K562 (cell line): ENCODE measurements around the gene SKAP1. TPM values are rescaled to one million over a fixed set of nuclear protein-coding genes. Genes with fewer than 3 reads are reported as not detected.

Experiments
- ASH1L ChIP-seq: fragments of 450-650 bp; IDR thresholded peaks from 2 replicates; pipeline ENCODE4 v1.6.1; 2018; ENCODE audit warnings: borderline replicate concordance, mild to moderate bottlenecking, low read depth; ENCODE audit not compliant: partially characterized antibody
- CC2D1A ChIP-seq: fragments of 450-650 bp; IDR thresholded peaks from 2 replicates; pipeline ENCODE4 v1.6.1; 2017; ENCODE audit warnings: mild to moderate bottlenecking
- CHAMP1 ChIP-seq: fragments of 450-650 bp; IDR thresholded peaks from 2 replicates; pipeline ENCODE4 v1.6.1; 2016; ENCODE audit warnings: mild to moderate bottlenecking
- MBD2 ChIP-seq: sonication (generic); IDR thresholded peaks from 2 replicates; pipeline ENCODE4 v1.6.1; 2016; ENCODE audit warnings: low read depth, borderline replicate concordance
- MCM3 ChIP-seq: fragments of 450-650 bp; IDR thresholded peaks from 2 replicates; pipeline ENCODE4 v1.6.1; 2016
- NFYB ChIP-seq: IDR thresholded peaks from 2 replicates; pipeline ENCODE4 v1.6.1; 2011; ENCODE audit warnings: mild to moderate bottlenecking, moderate library complexity; ENCODE audit not compliant: insufficient read length; ENCODE audit errors: extremely low read depth
- SMAD3 ChIP-seq: fragments of 450-650 bp; formaldehyde crosslinking; conservative IDR thresholded peaks from 2 replicates; pipeline ENCODE4 v1.4.0; 2020; ENCODE audit warnings: mild to moderate bottlenecking
- SP1 ChIP-seq: sonication (generic); formaldehyde crosslinking; IDR thresholded peaks from 2 replicates; pipeline ENCODE4 v1.8.1; 2022; ENCODE audit warnings: mild to moderate bottlenecking, missing genetic modification reagents
- ZNF143 ChIP-seq: sonication (generic); formaldehyde crosslinking; IDR thresholded peaks from 2 replicates; pipeline ENCODE4 v1.9.0; 2022; ENCODE audit warnings: mild to moderate bottlenecking, missing genetic modification reagents
- ZNF184 ChIP-seq: sonication (generic); formaldehyde crosslinking; IDR thresholded peaks from 2 replicates; pipeline ENCODE4 v1.5.0; 2020; ENCODE audit warnings: missing genetic modification reagents
- ZNF23 ChIP-seq: fragments of 250-450 bp; sonication (Bioruptor Pico); IDR thresholded peaks from 2 replicates; pipeline ENCODE4 v1.4.0; 2020; ENCODE audit warnings: mild to moderate bottlenecking
- ZNF436 ChIP-seq: fragments of 250-450, 450-650 bp; sonication (Bioruptor Pico); formaldehyde crosslinking; IDR thresholded peaks from 2 replicates; pipeline ENCODE4 v1.7.0; 2020; ENCODE audit warnings: mild to moderate bottlenecking
- ZNF717 ChIP-seq: fragments of 250-450 bp; sonication (Bioruptor Pico); IDR thresholded peaks from 2 replicates; pipeline ENCODE4 v1.5.0; 2021
- polyA plus RNA-seq, 8 experiments: library from polyadenylated mRNA; depleted of rRNA in 4 of 8; stranded (reverse) in 5 of 8; unstranded in 3 of 8; fragments of >200 nt; fragmentation: Nextera tagmentation in 2 of 8; fragmentation: Illumina TruSeq in 1 of 8; extraction: Ambion mirVana in 2 of 8; extraction: Trizol in 1 of 8; gene quantifications; 2 replicates each; pipeline versions ENCODE4 v1.2.1 to v1.2.3, GENCODE V29; 2011 to 2014; ENCODE audit warnings: inconsistent platforms in 1 of 8, missing spikeins in 1 of 8
- total RNA-seq, 7 experiments: library from RNA; depleted of rRNA in 6 of 7; stranded (reverse); fragments of >200 nt in 6 of 7; fragmentation: Illumina TruSeq in 2 of 7; extraction: Trizol in 2 of 7; gene quantifications; 2 replicates each; pipeline versions ENCODE4 v1.2.1 to v1.2.3, GENCODE V29; 2011 to 2021; ENCODE audit warnings: low replicate concordance in 1 of 7
- TF ChIP-seq, protein P1 (sequence below): fragments of 450-650 bp; IDR thresholded peaks from 2 replicates; pipeline ENCODE4 v1.6.1; 2016; ENCODE audit warnings: low read depth
- TF ChIP-seq, protein P2 (sequence below): fragments of 250-450 bp; sonication (Bioruptor Pico); IDR thresholded peaks from 2 replicates; pipeline ENCODE4 v1.4.0; 2020; ENCODE audit warnings: mild to moderate bottlenecking, moderate library complexity, borderline replicate concordance

The SKAP1 gene
- total and polyA plus RNA-seq, 9 of the 15 experiments (the other 6 are each of a cell fraction or from before 2014, with no cell fraction given), result 0.06 to 0.80 (median 0.10) TPM; not detected in 4

DNA sequence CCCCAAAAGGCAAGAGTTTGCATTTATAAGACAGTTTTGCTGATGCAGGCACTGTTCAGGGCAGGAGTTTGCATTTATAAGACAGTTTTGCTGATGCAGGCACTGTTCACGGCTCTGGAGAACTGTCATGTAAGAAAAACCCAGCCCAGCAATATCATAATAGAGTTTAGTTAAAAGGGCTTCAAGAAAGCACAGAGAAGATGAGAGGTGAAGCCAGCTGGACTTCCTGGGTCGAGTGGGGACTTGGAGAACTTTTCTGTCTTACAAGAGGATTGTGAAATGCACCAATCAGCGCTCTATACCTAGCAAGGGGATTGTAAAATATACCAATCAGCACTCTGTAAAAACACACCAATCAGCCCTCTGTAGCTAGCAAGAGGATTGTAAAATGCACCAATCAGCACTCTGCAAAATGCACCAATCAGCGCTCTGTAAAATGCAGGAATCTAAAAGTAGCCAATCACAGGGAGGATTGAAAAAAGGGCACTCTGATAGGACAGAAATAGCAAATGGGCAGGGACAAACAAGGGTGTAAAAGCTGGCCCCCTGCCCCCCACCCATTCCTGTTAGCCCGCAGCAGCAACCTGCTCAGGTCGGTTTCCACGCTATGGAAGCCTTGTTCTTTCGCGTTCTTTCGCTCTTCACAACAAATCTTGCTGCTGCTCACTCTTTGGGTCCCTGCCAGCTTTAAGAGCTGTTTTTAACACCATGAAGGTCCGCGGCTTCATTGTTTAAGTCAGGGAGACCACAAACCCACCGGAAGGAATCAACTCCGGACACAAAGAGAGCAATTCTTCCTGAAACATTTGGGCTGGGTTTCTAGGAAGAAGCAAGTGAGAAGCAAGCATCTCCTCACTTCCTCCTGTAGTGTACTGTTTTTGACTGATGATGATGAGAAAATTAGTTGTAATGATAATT is 327.0 kb downstream of the SKAP1 start (continued):
- peak; percentile 85 for TF ChIP-seq CHAMP1
- TF ChIP-seq ZNF436, result no peak
- TF ChIP-seq ZNF143, result no peak
- no peak for TF ChIP-seq MCM3
- no peak for TF ChIP-seq ZNF184 (CRISPR knock-in tag)
- no peak for TF ChIP-seq SMAD3 (CRISPR knock-in tag)
- TF ChIP-seq ASH1L, result peak; percentile 80
- TF ChIP-seq NFYB, result peak; percentile 39
- TF ChIP-seq, protein P1, sequence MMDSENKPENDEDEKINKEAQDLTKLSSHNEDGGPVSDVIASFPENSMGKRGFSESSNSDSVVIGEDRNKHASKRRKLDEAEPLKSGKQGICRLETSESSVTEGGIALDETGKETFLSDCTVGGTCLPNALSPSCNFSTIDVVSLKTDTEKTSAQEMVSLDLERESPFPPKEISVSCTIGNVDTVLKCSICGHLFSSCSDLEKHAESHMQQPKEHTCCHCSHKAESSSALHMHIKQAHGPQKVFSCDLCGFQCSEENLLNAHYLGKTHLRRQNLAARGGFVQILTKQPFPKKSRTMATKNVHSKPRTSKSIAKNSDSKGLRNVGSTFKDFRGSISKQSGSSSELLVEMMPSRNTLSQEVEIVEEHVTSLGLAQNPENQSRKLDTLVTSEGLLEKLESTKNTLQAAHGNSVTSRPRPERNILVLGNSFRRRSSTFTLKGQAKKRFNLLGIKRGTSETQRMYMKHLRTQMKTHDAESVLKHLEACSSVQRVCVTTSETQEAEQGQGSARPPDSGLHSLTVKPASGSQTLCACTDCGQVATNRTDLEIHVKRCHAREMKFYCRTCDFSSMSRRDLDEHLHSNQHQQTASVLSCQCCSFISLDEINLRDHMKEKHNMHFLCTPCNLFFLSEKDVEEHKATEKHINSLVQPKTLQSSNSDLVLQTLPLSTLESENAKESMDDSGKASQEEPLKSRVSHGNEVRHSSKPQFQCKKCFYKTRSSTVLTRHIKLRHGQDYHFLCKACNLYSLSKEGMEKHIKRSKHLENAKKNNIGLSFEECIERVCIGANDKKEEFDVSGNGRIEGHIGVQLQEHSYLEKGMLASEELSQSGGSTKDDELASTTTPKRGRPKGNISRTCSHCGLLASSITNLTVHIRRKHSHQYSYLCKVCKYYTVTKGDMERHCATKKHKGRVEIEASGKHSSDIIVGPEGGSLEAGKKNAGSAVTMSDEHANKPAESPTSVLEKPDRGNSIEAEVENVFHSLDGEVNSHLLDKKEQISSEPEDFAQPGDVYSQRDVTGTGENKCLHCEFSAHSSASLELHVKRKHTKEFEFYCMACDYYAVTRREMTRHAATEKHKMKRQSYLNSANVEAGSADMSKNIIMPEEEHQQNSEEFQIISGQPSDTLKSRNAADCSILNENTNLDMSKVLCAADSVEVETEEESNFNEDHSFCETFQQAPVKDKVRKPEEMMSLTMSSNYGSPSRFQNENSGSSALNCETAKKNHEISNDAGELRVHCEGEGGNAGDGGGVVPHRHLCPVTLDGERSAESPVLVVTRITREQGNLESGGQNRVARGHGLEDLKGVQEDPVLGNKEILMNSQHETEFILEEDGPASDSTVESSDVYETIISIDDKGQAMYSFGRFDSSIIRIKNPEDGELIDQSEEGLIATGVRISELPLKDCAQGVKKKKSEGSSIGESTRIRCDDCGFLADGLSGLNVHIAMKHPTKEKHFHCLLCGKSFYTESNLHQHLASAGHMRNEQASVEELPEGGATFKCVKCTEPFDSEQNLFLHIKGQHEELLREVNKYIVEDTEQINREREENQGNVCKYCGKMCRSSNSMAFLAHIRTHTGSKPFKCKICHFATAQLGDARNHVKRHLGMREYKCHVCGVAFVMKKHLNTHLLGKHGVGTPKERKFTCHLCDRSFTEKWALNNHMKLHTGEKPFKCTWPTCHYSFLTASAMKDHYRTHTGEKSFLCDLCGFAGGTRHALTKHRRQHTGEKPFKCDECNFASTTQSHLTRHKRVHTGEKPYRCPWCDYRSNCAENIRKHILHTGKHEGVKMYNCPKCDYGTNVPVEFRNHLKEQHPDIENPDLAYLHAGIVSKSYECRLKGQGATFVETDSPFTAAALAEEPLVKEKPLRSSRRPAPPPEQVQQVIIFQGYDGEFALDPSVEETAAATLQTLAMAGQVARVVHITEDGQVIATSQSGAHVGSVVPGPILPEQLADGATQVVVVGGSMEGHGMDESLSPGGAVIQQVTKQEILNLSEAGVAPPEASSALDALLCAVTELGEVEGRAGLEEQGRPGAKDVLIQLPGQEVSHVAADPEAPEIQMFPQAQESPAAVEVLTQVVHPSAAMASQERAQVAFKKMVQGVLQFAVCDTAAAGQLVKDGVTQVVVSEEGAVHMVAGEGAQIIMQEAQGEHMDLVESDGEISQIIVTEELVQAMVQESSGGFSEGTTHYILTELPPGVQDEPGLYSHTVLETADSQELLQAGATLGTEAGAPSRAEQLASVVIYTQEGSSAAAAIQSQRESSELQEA, result no peak
- TF ChIP-seq SP1, result no peak
- TF ChIP-seq ZNF717 (CRISPR knock-in tag), result no peak
- TF ChIP-seq, protein P2, sequence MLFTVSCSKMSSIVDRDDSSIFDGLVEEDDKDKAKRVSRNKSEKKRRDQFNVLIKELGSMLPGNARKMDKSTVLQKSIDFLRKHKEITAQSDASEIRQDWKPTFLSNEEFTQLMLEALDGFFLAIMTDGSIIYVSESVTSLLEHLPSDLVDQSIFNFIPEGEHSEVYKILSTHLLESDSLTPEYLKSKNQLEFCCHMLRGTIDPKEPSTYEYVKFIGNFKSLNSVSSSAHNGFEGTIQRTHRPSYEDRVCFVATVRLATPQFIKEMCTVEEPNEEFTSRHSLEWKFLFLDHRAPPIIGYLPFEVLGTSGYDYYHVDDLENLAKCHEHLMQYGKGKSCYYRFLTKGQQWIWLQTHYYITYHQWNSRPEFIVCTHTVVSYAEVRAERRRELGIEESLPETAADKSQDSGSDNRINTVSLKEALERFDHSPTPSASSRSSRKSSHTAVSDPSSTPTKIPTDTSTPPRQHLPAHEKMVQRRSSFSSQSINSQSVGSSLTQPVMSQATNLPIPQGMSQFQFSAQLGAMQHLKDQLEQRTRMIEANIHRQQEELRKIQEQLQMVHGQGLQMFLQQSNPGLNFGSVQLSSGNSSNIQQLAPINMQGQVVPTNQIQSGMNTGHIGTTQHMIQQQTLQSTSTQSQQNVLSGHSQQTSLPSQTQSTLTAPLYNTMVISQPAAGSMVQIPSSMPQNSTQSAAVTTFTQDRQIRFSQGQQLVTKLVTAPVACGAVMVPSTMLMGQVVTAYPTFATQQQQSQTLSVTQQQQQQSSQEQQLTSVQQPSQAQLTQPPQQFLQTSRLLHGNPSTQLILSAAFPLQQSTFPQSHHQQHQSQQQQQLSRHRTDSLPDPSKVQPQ (CRISPR knock-in tag), result no peak
- peak; percentile 87 for TF ChIP-seq CC2D1A
- TF ChIP-seq ZNF23 (CRISPR knock-in tag), result no peak
- peak; percentile 61; the same call in 1 of the 2 replicates for TF ChIP-seq MBD2
